GM12878 (cell line): Measurements from ENCODE around the gene SMOC2. TPM values are rescaled to one million over a fixed set of nuclear protein-coding genes. Genes with fewer than 3 reads are reported as not detected.

ENCODE experiments used
- ATAC-seq: fragments of 200-7000 bp; cut with Tn5 transposase; 3 replicates; pipeline ENCODE4 v1.9.1; 2020; ENCODE audit warnings: mild to moderate bottlenecking, moderate library complexity
- BruUV-seq: library from RNA; stranded (reverse); fragments of 400-500 nt; replicated peaks from 2 replicates; lab custom pipeline; 2021; lab: Mats Ljungman, UMichigan
- CTCF ChIA-PET: fragments of 300-600 bp; sonication (Branson Sonifier 250); formaldehyde crosslinking; extraction: SDS; loops from one replicate; lab custom pipeline; 2021; ENCODE audit warnings: inconsistent platforms; lab: Yijun Ruan, JAX
- POLR2A ChIA-PET: fragments of 350-600 bp; formaldehyde crosslinking; extraction: SDS; loops from one replicate; lab custom pipeline; 2021; ENCODE audit warnings: inconsistent platforms; lab: Charles Lee
- RAD21 ChIA-PET: fragments of 300-600 bp; sonication (Branson Sonifier 250); formaldehyde crosslinking; loops from one replicate; lab custom pipeline; 2023; ENCODE audit warnings: antibody characterized with exemption; ENCODE audit not compliant: unreplicated experiment; lab: Charles Lee
- SMC1A ChIA-PET: fragments of 300-600 bp; sonication (Branson Sonifier 250); formaldehyde crosslinking; loops from one replicate; lab custom pipeline; 2023; ENCODE audit not compliant: unreplicated experiment, uncharacterized antibody; lab: Charles Lee
- DNase-seq: peaks from one replicate; pipeline ENCODE4 v3.0.0-alpha.2; 2011; ENCODE audit warnings: low read depth, low spot score
- FAIRE-seq: peaks from 3 replicates; lab custom pipeline; 2011; peaks lifted over from hg19 to GRCh38; lab: Jason Lieb, UNC
- H2AFZ ChIP-seq: 2 replicates; pipeline ENCODE4 v1.6.0; 2011; ENCODE audit warnings: low read depth, low read length, control low read depth; ENCODE audit not compliant: control insufficient read depth
- H3K27ac ChIP-seq: 2 replicates; pipeline ENCODE4 v1.5.1; 2011; ENCODE audit warnings: control low read depth; ENCODE audit not compliant: control insufficient read depth, insufficient read depth
- H3K27me3 ChIP-seq, 2 experiments: replicated peaks in 1 of 2; 2 replicates each; pipeline versions ENCODE4 v1.6.0 to v1.6.1; 2011; ENCODE audit warnings: low read length in 1 of 2; ENCODE audit not compliant: control insufficient read depth in 2 of 2, insufficient read depth in 2 of 2
- H3K36me3 ChIP-seq, 2 experiments: 2 replicates each; pipeline ENCODE4 v1.5.1; 2011; ENCODE audit warnings: low read length in 1 of 2; ENCODE audit not compliant: control insufficient read depth in 2 of 2, insufficient read depth in 2 of 2
- H3K4me1 ChIP-seq: 2 replicates; pipeline ENCODE4 v1.6.1; 2011; ENCODE audit warnings: mild to moderate bottlenecking, low read length, moderate library complexity, mixed read lengths; ENCODE audit not compliant: control insufficient read depth, insufficient read depth
- H3K4me2 ChIP-seq: 2 replicates; pipeline ENCODE4 v1.6.0; 2011; ENCODE audit warnings: control low read depth; ENCODE audit not compliant: control insufficient read depth, insufficient read depth
- H3K4me3 ChIP-seq: fragments of 200-600 bp; sonication (generic); 2 replicates; pipeline ENCODE4 v1.5.1; 2016
- H3K79me2 ChIP-seq: 2 replicates; pipeline ENCODE4 v1.6.0; 2011; ENCODE audit warnings: low read length; ENCODE audit not compliant: control insufficient read depth, insufficient read depth
- H3K9ac ChIP-seq: 2 replicates; pipeline ENCODE4 v1.8.0; 2011; ENCODE audit warnings: low read length, control low read depth, mixed read lengths; ENCODE audit not compliant: control insufficient read depth, insufficient read depth
- H3K9me3 ChIP-seq: replicated peaks from 3 replicates; pipeline ENCODE4 v1.5.1; 2011; ENCODE audit warnings: mild to moderate bottlenecking, low read length; ENCODE audit not compliant: control insufficient read depth, insufficient read depth
- H4K20me1 ChIP-seq: 2 replicates; pipeline ENCODE4 v1.6.0; 2011; ENCODE audit not compliant: control insufficient read depth, insufficient read depth
- CBFB ChIP-seq: IDR thresholded peaks from 2 replicates; pipeline ENCODE4 v1.6.1; 2016; ENCODE audit warnings: antibody characterized with exemption, low read depth
- CREM ChIP-seq: IDR thresholded peaks from 2 replicates; pipeline ENCODE4 v1.6.1; 2014; ENCODE audit warnings: antibody characterized with exemption, low read depth
- LARP7 ChIP-seq: fragments of 450-650 bp; IDR thresholded peaks from 2 replicates; pipeline ENCODE4 v1.6.1; 2017; ENCODE audit warnings: mild to moderate bottlenecking
- NFXL1 ChIP-seq: fragments of 450-650 bp; IDR thresholded peaks from 2 replicates; pipeline ENCODE4 v1.6.1; 2017; ENCODE audit warnings: antibody characterized with exemption, mild to moderate bottlenecking, borderline replicate concordance
- POLR2A ChIP-seq: IDR thresholded peaks from 2 replicates; pipeline ENCODE4 v1.6.1; 2011; ENCODE audit warnings: low read depth, mild to moderate bottlenecking, low read length
- YBX1 ChIP-seq: fragments of 450-650 bp; IDR thresholded peaks from 2 replicates; pipeline ENCODE4 v1.6.1; 2016; ENCODE audit warnings: antibody characterized with exemption
- WGBS: methylation state at CpG from one replicate; pipeline ENCODE4 v1.1.6; 2016; ENCODE audit warnings: low lambda C conversion rate; ENCODE audit not compliant: insufficient replicate concordance, insufficient coverage; ENCODE audit errors: missing lambda C conversion rate; 5-methylcytosine and 5-hydroxymethylcytosine counted together
- in situ Hi-C: fragments of 300-500 bp; cut with MboI; formaldehyde crosslinking; loops from 9 replicates; pipeline ENCODE4 v1.14.3; 2018; ENCODE audit warnings: mixed read lengths
- intact Hi-C: fragments of 100-400 bp; cut with micrococcal nuclease; formaldehyde crosslinking; loops from one replicate; pipeline ENCODE4 v1.14.2; 2022; ENCODE audit not compliant: unreplicated experiment
- polyA plus RNA-seq, 11 experiments: library from polyadenylated mRNA; depleted of rRNA in 4 of 11; unstranded in 6 of 11; stranded (reverse) in 5 of 11; fragments of >200 nt; fragmentation: Nextera tagmentation in 4 of 11; fragmentation: Illumina TruSeq in 1 of 11; extraction: Ambion mirVana in 4 of 11; extraction: Trizol in 1 of 11; gene quantifications; 1 replicate in 1 of 11; 2 replicates in 10 of 11; pipeline versions ENCODE4 v1.2.1 to v1.2.3, GENCODE V29; 2011 to 2016; ENCODE audit warnings: inconsistent platforms in 2 of 11, missing spikeins in 2 of 11, low read depth in 1 of 11
- total RNA-seq, 4 experiments: library from RNA; depleted of rRNA in 3 of 4; stranded (reverse); fragments of >200 nt in 3 of 4; fragmentation: Illumina TruSeq in 1 of 4; extraction: Trizol in 1 of 4; gene quantifications; 2 replicates each; pipeline versions ENCODE4 v1.2.1 to v1.2.3, GENCODE V29; 2013 to 2021
- TF ChIP-seq, protein P1 (sequence below): fragments of 450-650 bp; IDR thresholded peaks from 2 replicates; pipeline ENCODE4 v1.6.1; 2017; ENCODE audit warnings: borderline replicate concordance

SMOC2 gene
- total and polyA plus RNA-seq, 10 of the 15 experiments (the other 5 are each of a cell fraction or from before 2014, with no cell fraction given) = 0.10 to 0.12 TPM; not detected in 8

DNA sequence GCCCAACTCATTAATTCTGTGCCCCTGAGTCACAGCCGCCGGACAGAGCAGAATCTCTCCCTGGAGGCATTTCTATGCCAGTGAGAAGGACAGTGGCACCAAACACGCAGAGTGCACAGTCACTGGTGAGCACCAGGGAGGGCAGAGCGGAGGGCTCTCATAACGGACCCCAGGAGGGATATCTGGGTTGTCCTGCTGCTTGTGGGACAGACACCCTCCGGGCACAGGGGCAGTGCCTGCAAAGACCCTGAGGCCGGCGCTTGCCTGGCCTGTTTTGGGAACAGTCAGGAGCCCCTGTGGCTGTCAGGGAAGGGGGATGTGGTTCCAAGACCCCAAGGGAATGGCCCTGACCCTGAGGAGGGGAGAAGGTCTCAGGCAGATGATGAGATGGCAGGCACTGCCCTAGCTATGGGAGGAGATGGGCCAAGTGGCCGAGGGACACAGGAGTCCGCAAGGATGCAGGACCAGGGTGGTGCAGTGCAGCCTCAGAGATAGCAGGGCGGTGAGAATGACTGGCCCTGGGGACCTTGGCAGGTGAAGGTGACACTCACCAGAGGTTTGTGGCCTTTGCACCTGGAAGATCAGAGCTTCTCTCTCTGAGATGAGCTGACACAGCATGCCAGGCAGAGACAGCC, 270.8 kb downstream of the SMOC2 start:
- Histone ChIP-seq H3K9me3 (no peaks in the 10 kb centered on the region), H2AFZ (no peak overlapping the region), H3K4me1 (no peaks in the 10 kb centered on the region), H3K27ac (no peak overlapping the region), H3K27me3 (no peaks in the 10 kb centered on the region), H3K9ac (no peak overlapping the region), H3K4me3 (no peak overlapping the region), H4K20me1 (no peaks in the 10 kb centered on the region), H3K36me3 (no peaks in the 10 kb centered on the region), H3K4me2 (no peak overlapping the region), H3K79me2 (no peaks in the 10 kb centered on the region)
- WGBS = 21% methylated on average over 11 of the region's 11 CpGs
- no peak for ATAC-seq
- RAD21 ChIA-PET = no interaction called here
- TF ChIP-seq CREM (no peak), POLR2A (no peak), NFXL1 (no peak), LARP7 (no peak), CBFB (no peak)
- SMC1A ChIA-PET = no interaction called here
- BruUV-seq = no TSS peak
- in situ Hi-C loops (no loop called here), intact Hi-C loops (no loop called here)
- POLR2A ChIA-PET = no interaction called here
- no peak for DNase-seq
- CTCF ChIA-PET = interaction anchor here (0.7 to 1.0 kb wide), 2 partner anchors 15 to 19 kb away, joined by 3 read pairs; no protein-coding TSS in a partner anchor
- FAIRE-seq = no peak

DNA sequence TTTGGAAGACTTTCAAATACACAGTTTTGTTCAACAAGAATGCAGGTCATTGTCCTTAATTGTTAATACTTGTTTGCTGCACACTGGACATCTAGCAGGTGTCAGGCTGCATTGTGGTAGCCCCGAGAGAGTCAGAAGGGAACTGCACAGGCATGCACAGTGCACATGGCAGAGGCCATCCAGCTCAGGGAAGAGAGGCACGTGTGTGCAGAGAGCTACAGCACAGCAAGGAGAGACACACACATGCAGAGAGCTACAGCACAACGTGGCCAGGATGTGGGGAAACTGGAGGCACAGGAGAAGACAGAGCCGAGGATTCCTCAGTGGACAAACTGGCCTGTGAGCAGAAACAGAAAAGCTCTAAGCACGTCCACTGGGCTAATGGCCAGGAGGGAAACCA, 272.0 kb downstream of the SMOC2 start:
- H3K4me3 ChIP-seq = no peak overlapping the region
- H3K4me1 ChIP-seq = no peaks in the 10 kb centered on the region
- in situ Hi-C loops = no loop called here
- intact Hi-C loops = no loop called here
- no peaks in the 10 kb centered on the region for H3K36me3 ChIP-seq
- H3K79me2 ChIP-seq = no peaks in the 10 kb centered on the region
- SMC1A ChIA-PET = no interaction called here
- H3K27ac ChIP-seq = no peak overlapping the region
- H3K9ac ChIP-seq = no peak overlapping the region
- no peak overlapping the region for H2AFZ ChIP-seq
- no peaks in the 10 kb centered on the region for H3K27me3 ChIP-seq
- no peaks in the 10 kb centered on the region for H3K9me3 ChIP-seq
- FAIRE-seq (no peak), ATAC-seq (no peak)
- WGBS = 0% methylated on average over 5 of the region's 5 CpGs
- H3K4me2 ChIP-seq = no peak overlapping the region
- no TSS peak for BruUV-seq
- CTCF ChIA-PET = no interaction called here
- TF ChIP-seq, protein P1, sequence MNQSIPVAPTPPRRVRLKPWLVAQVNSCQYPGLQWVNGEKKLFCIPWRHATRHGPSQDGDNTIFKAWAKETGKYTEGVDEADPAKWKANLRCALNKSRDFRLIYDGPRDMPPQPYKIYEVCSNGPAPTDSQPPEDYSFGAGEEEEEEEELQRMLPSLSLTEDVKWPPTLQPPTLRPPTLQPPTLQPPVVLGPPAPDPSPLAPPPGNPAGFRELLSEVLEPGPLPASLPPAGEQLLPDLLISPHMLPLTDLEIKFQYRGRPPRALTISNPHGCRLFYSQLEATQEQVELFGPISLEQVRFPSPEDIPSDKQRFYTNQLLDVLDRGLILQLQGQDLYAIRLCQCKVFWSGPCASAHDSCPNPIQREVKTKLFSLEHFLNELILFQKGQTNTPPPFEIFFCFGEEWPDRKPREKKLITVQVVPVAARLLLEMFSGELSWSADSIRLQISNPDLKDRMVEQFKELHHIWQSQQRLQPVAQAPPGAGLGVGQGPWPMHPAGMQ = no peak
- no peak for TF ChIP-seq YBX1
- TF ChIP-seq, all 136 proteins: peak for 0
- no peak for DNase-seq
- no peaks in the 10 kb centered on the region for H4K20me1 ChIP-seq
- POLR2A ChIA-PET = no interaction called here
- RAD21 ChIA-PET = no interaction called here
